22Rv1 (cell line): Measurements from ENCODE around the gene GLT8D1.

Experiments
- ZFX ChIP-seq: fragments of 450-650 bp; IDR thresholded peaks from 2 replicates; pipeline ENCODE4 v1.6.1; 2017; ENCODE audit warnings: antibody characterized with exemption, borderline replicate concordance
- TF ChIP-seq, protein P1 (sequence below): fragments of 450-650 bp; IDR thresholded peaks from 2 replicates; pipeline ENCODE4 v1.5.1; 2017; ENCODE audit warnings: mild to moderate bottlenecking

GRCh38 chr3:52703341-52703740, 2.2 kb downstream of the GLT8D1 start:
- TF ChIP-seq, protein P1, sequence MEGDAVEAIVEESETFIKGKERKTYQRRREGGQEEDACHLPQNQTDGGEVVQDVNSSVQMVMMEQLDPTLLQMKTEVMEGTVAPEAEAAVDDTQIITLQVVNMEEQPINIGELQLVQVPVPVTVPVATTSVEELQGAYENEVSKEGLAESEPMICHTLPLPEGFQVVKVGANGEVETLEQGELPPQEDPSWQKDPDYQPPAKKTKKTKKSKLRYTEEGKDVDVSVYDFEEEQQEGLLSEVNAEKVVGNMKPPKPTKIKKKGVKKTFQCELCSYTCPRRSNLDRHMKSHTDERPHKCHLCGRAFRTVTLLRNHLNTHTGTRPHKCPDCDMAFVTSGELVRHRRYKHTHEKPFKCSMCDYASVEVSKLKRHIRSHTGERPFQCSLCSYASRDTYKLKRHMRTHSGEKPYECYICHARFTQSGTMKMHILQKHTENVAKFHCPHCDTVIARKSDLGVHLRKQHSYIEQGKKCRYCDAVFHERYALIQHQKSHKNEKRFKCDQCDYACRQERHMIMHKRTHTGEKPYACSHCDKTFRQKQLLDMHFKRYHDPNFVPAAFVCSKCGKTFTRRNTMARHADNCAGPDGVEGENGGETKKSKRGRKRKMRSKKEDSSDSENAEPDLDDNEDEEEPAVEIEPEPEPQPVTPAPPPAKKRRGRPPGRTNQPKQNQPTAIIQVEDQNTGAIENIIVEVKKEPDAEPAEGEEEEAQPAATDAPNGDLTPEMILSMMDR: no peak
- TF ChIP-seq ZFX: no peak
